Measurements from ENCODE around the gene RTEL1. TPM values are rescaled to one million over a fixed set of nuclear protein-coding genes. Genes with fewer than 3 reads are reported as not detected.

The RTEL1 gene
- total and polyA plus RNA-seq, 9 of the 15 experiments (the other 6 are each of a cell fraction or from before 2014, with no cell fraction given), result 0.36 to 61.0 (median 17.9) TPM

DNA sequence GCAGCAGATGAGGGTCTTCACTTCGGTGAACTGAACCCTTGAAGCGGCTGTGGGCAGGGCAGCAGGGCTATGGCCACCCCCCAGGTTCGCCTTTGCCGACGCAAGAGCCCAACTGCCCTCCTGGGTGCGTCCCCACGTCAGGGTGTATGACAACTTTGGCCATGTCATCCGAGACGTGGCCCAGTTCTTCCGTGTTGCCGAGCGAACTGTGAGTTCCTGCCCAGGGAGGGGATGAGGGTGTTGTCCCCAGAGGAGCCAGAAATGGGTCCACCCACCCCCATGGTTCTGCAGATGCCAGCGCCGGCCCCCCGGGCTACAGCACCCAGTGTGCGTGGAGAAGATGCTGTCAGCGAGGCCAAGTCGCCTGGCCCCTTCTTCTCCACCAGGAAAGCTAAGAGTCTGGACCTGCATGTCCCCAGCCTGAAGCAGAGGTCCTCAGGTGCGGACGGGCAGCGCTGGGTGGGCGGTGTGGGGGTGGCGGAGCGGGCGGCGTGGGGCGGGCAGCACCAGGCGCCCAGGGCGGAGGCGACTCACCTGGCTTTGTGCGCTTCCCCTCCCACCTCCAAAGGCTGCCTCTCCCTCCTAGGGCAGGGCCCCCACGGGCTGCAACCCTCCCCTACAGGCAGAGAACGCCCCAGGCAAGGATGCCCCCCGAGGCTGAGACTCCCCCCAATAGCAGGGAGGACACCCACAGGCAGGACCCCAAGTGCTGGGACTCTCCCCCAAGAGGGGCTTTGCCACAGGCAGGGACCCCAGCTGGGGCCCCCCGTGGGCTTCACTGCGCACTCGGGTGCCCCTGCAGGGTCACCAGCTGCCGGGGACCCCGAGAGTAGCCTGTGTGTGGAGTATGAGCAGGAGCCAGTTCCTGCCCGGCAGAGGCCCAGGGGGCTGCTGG is 32.1 kb downstream of the RTEL1 start:
- WGBS (ENCODE audit: insufficient coverage, low coverage, missing lambda C conversion rate), result 92% methylated on average over 20 of the region's 40 CpGs
- no peak for FAIRE-seq
- no peaks in the 10 kb centered on the region for H3K9me3 ChIP-seq (replicated peaks; ENCODE audit: control insufficient read depth, insufficient read depth, low read depth, low read length)
- no peak overlapping the region for H3K4me3 ChIP-seq
- no peaks in the 10 kb centered on the region for H3K27me3 ChIP-seq (ENCODE audit: control insufficient read depth in 2 of 2, insufficient read depth in 2 of 2, low read length in 2 of 2)
- H3K9me1 ChIP-seq (ENCODE audit: control insufficient read depth, insufficient read depth, low read length), result no peaks in the 10 kb centered on the region
- no peaks in the 10 kb centered on the region for H4K20me1 ChIP-seq (replicated peaks; ENCODE audit: control insufficient read depth, insufficient read depth, low read length)
- peaks cover 9 to 75% of the 10 kb centered on the region in 2 experiments for H3K4me1 ChIP-seq (replicated peaks in 1 of 2; ENCODE audit: control insufficient read depth in 2 of 2, insufficient read depth in 2 of 2, low read length in 2 of 2)
- H3K9ac ChIP-seq (ENCODE audit: insufficient read depth in 1 of 2, low read depth in 2 of 2, low read length in 2 of 2), result peak overlapping the region in 1 of 2 experiments; percentile 7; a peak in 1 of 4 replicates
- BruUV-seq (replicated peaks), result no TSS peak
- no peak overlapping the region for H2AFZ ChIP-seq (ENCODE audit: low read depth, low read length)
- no peak overlapping the region for H3K4me2 ChIP-seq (ENCODE audit: insufficient read depth, low read length)
- H3K27ac ChIP-seq (ENCODE audit: extremely low read depth, low read depth, low read length), result no peak overlapping the region
- ChIA-PET CTCF (ENCODE audit: low intra/inter-chr PET ratio) (no interaction called here), POLR2A (no interaction called here)
- DNase-seq (ENCODE audit: extremely low read depth in 1 of 4, low spot score in 3 of 4), result no peak
- intact Hi-C loops (cut with micrococcal nuclease), result no loop called here
- H3K36me3 ChIP-seq (ENCODE audit: control insufficient read depth, insufficient read depth, low read length), result peaks cover 34% of the 10 kb centered on the region; the same call in 2 of the 3 replicates
- no peak for ATAC-seq
- H3K79me2 ChIP-seq (ENCODE audit: control insufficient read depth, insufficient read depth, low read length), result no peaks in the 10 kb centered on the region
- in situ Hi-C loops (cut with MboI), result no loop called here
- TF ChIP-seq WHSC1 (IDR thresholded peaks at IDR 0.05; ENCODE audit: low read length), result no peak
- TF ChIP-seq HNRNPL (IDR thresholded peaks at IDR 0.05; ENCODE audit: low read depth, low read length), result no peak
- TF ChIP-seq NUFIP1 (IDR thresholded peaks at IDR 0.05; ENCODE audit: partially characterized antibody), result no peak
- peak; percentile 73 for TF ChIP-seq POLR2G (IDR thresholded peaks at IDR 0.05; ENCODE audit: low read depth, low read length)
- no peak for TF ChIP-seq KAT7 (CRISPR knock-in tag; IDR thresholded peaks at IDR 0.05; ENCODE audit: borderline replicate concordance)
- no peak for TF ChIP-seq STAG1 (CRISPR knock-in tag; IDR thresholded peaks at IDR 0.05; ENCODE audit: borderline replicate concordance)
- TF ChIP-seq KLF10 (CRISPR knock-in tag; IDR thresholded peaks at IDR 0.05), result no peak
- no peak for TF ChIP-seq NFYB (IDR thresholded peaks at IDR 0.05; ENCODE audit: extremely low read depth, insufficient read length)
- no peak for TF ChIP-seq CHD1 (IDR thresholded peaks at IDR 0.05; ENCODE audit: low read length)
- TF ChIP-seq RBM22 (IDR thresholded peaks at IDR 0.05; ENCODE audit: low read depth, low read length, poor library complexity, severe bottlenecking), result peak; percentile 59
- TF ChIP-seq RNF2 (IDR thresholded peaks at IDR 0.05), result no peak
- TF ChIP-seq TCF7L2 (IDR thresholded peaks at IDR 0.05; ENCODE audit: low read depth, low read length), result no peak
- TF ChIP-seq ZNF263 (CRISPR knock-in tag; IDR thresholded peaks at IDR 0.05; ENCODE audit: borderline replicate concordance), result no peak
- TF ChIP-seq ZNF408 (CRISPR knock-in tag; IDR thresholded peaks at IDR 0.05; ENCODE audit: low read depth), result no peak
- no peak for TF ChIP-seq RBFOX2 (IDR thresholded peaks at IDR 0.05; ENCODE audit: low read depth, low read length)
- TF ChIP-seq FOXK1 (CRISPR knock-in tag; IDR thresholded peaks at IDR 0.05; ENCODE audit: borderline replicate concordance), result no peak
- no peak for TF ChIP-seq MAX (CRISPR knock-in tag; IDR thresholded peaks at IDR 0.05)
- TF ChIP-seq ZNF584 (CRISPR knock-in tag; IDR thresholded peaks at IDR 0.05; ENCODE audit: low read depth), result no peak
- TF ChIP-seq PCBP1 (IDR thresholded peaks at IDR 0.05; ENCODE audit: low read depth, low read length, poor library complexity, severe bottlenecking), result peak; percentile 7
- TF ChIP-seq E4F1 (CRISPR knock-in tag; IDR thresholded peaks at IDR 0.05; ENCODE audit: borderline replicate concordance), result no peak
- TF ChIP-seq ZNF143 (CRISPR knock-in tag; IDR thresholded peaks at IDR 0.05), result no peak
